SK-N-SH treated with all-trans-retinoic acid at 6 μM for 48 hours (cell line): Measurements from ENCODE around the gene ZNF69.

Experiments used
- ARNTL ChIP-seq: fragments of 450-650 bp; formaldehyde crosslinking; IDR thresholded peaks from 2 replicates; pipeline ENCODE4 v1.5.0; 2020; ENCODE audit warnings: low read depth, mild to moderate bottlenecking, moderate library complexity, borderline replicate concordance
- BACH2 ChIP-seq: fragments of 250-450 bp; sonication (Bioruptor Pico); IDR thresholded peaks from 2 replicates; pipeline ENCODE4 v1.9.0; 2021; ENCODE audit warnings: mild to moderate bottlenecking, borderline replicate concordance
- CREB5 ChIP-seq: fragments of 250-450 bp; sonication (Bioruptor Pico); IDR thresholded peaks from 2 replicates; pipeline ENCODE4 v1.5.1; 2020; ENCODE audit warnings: low read depth, mild to moderate bottlenecking, moderate library complexity
- CSDC2 ChIP-seq: fragments of 250-450 bp; sonication (Bioruptor Pico); IDR thresholded peaks from 2 replicates; pipeline ENCODE4 v1.5.0; 2020; ENCODE audit warnings: mild to moderate bottlenecking, moderate library complexity
- ESRRG ChIP-seq: fragments of 250-450 bp; sonication (Bioruptor Pico); IDR thresholded peaks from 2 replicates; pipeline ENCODE4 v1.6.1; 2021; ENCODE audit warnings: mild to moderate bottlenecking
- GLIS3 ChIP-seq: fragments of 250-450 bp; sonication (Bioruptor Pico); IDR thresholded peaks from 2 replicates; pipeline ENCODE4 v1.5.0; 2020; ENCODE audit warnings: mild to moderate bottlenecking, moderate library complexity
- ISL1 ChIP-seq: fragments of 250-450 bp; sonication (Bioruptor Pico); IDR thresholded peaks from 2 replicates; pipeline ENCODE4 v2.1.2; 2022; ENCODE audit warnings: mild to moderate bottlenecking, moderate library complexity
- PATZ1 ChIP-seq: fragments of 250-450 bp; sonication (Bioruptor Pico); IDR thresholded peaks from 2 replicates; pipeline ENCODE4 v1.8.0; 2020; ENCODE audit warnings: mild to moderate bottlenecking, moderate library complexity, borderline replicate concordance
- POU6F1 ChIP-seq: fragments of 250-450 bp; sonication (Bioruptor Pico); IDR thresholded peaks from 2 replicates; pipeline ENCODE4 v1.8.0; 2021; ENCODE audit warnings: low read depth, mild to moderate bottlenecking, moderate library complexity, borderline replicate concordance
- TSHZ2 ChIP-seq: fragments of 250-450 bp; sonication (Bioruptor Pico); IDR thresholded peaks from 2 replicates; pipeline ENCODE4 v1.5.0; 2020; ENCODE audit warnings: mild to moderate bottlenecking, moderate library complexity
- ZC3H10 ChIP-seq: fragments of 250-450 bp; sonication (Bioruptor Pico); IDR thresholded peaks from 2 replicates; pipeline ENCODE4 v1.5.1; 2021; ENCODE audit warnings: mild to moderate bottlenecking, moderate library complexity
- ZFP3 ChIP-seq: fragments of 250-450 bp; sonication (Bioruptor Pico); IDR thresholded peaks from 2 replicates; pipeline ENCODE4 v1.5.0; 2020; ENCODE audit warnings: mild to moderate bottlenecking, moderate library complexity

- no peak for TF ChIP-seq ZFP3 (CRISPR knock-in tag)
- no peak for TF ChIP-seq ESRRG
- TF ChIP-seq ARNTL (CRISPR knock-in tag) = no peak
- no peak for TF ChIP-seq ZC3H10 (CRISPR knock-in tag)
- TF ChIP-seq ISL1 (CRISPR knock-in tag) = no peak
- TF ChIP-seq CSDC2 (CRISPR knock-in tag) = no peak
- no peak for TF ChIP-seq CREB5 (CRISPR knock-in tag)
- TF ChIP-seq BACH2 (CRISPR knock-in tag) = no peak
- no peak for TF ChIP-seq POU6F1 (CRISPR knock-in tag)
- TF ChIP-seq PATZ1 (CRISPR knock-in tag) = no peak
- TF ChIP-seq TSHZ2 (CRISPR knock-in tag) = no peak
- no peak for TF ChIP-seq GLIS3
Observed at GRCh38 chr19:11881151-11881800, 6.3 kb upstream of the ZNF69 start.
